GM06990 (cell line): Measurements from ENCODE around the gene DACH1.

Source experiments
- DNase-seq: peaks from one replicate; pipeline ENCODE4 v3.0.0-alpha.2; 2011; ENCODE audit not compliant: insufficient read length; ENCODE audit errors: extremely low read depth
- H3K27me3 ChIP-seq: replicated peaks from 2 replicates; pipeline ENCODE4 v1.6.0; 2011; ENCODE audit warnings: low read length; ENCODE audit not compliant: control insufficient read depth, insufficient read depth
- H3K36me3 ChIP-seq: 2 replicates; pipeline ENCODE4 v1.5.1; 2011; ENCODE audit warnings: low read length; ENCODE audit not compliant: control insufficient read depth, insufficient read depth
- H3K4me3 ChIP-seq: replicated peaks from 2 replicates; pipeline ENCODE4 v1.5.1; 2011; ENCODE audit warnings: low read depth, mild to moderate bottlenecking, control low read depth, low read length
- CTCF ChIP-seq: IDR thresholded peaks from 2 replicates; pipeline ENCODE4 v1.5.1; 2011; ENCODE audit warnings: low read length, control low read depth, mild to moderate bottlenecking, inconsistent platforms; ENCODE audit not compliant: insufficient read depth, poor library complexity, severe bottlenecking

Gene DACH1

GRCh38 chr13:71759651-71760511, 107.1 kb downstream of the DACH1 start:
- Histone ChIP-seq H3K4me3 (no peak overlapping the region), H3K36me3 (no peaks in the 10 kb centered on the region), H3K27me3 (no peaks in the 10 kb centered on the region)
- no peak for DNase-seq
- TF ChIP-seq CTCF, result no peak

GRCh38 chr13:71758828-71759227, 108.2 kb downstream of the DACH1 start:
- DNase-seq, result no peak
- no peak overlapping the region for H3K4me3 ChIP-seq
- no peaks in the 10 kb centered on the region for H3K36me3 ChIP-seq
- no peaks in the 10 kb centered on the region for H3K27me3 ChIP-seq
- TF ChIP-seq CTCF, result no peak

- Histone ChIP-seq H3K4me3 (no peak overlapping the region), H3K27me3 (no peaks in the 10 kb centered on the region), H3K36me3 (no peaks in the 10 kb centered on the region)
- no peak for DNase-seq
- peak; percentile 12 for TF ChIP-seq CTCF
Observed at GRCh38 chr13:71754407-71754974, 112.5 kb downstream of the DACH1 start.

GRCh38 chr13:71752775-71753513, 114.1 kb downstream of the DACH1 start:
- DNase-seq, result no peak

GRCh38 chr13:71751073-71751472, 115.9 kb downstream of the DACH1 start:
- no peak for DNase-seq
- Histone ChIP-seq H3K27me3 (no peaks in the 10 kb centered on the region), H3K36me3 (no peaks in the 10 kb centered on the region), H3K4me3 (no peak overlapping the region)
- no peak for TF ChIP-seq CTCF

More at GRCh38 chr13:71752775-71753513, 114.1 kb downstream of the DACH1 start:
- no peaks in the 10 kb centered on the region for H3K27me3 ChIP-seq
- no peaks in the 10 kb centered on the region for H3K36me3 ChIP-seq
- no peak for TF ChIP-seq CTCF
- no peak overlapping the region for H3K4me3 ChIP-seq
